K562 (cell line): Measurements from ENCODE around the gene CENPO.

Experiments used
- CREB1 ChIP-seq, 2 experiments: sonication (generic) in 1 of 2; formaldehyde crosslinking in 1 of 2; IDR thresholded peaks; 2 replicates each; pipeline versions ENCODE4 v1.6.1 to v1.8.0; 2012 to 2022; ENCODE audit warnings: inconsistent platforms in 1 of 2, mild to moderate bottlenecking in 1 of 2, missing genetic modification reagents in 1 of 2, moderate library complexity in 1 of 2
- MAFK ChIP-seq: IDR thresholded peaks from 2 replicates; pipeline ENCODE4 v1.6.1; 2011; ENCODE audit warnings: low read length, improper control_type of control experiment

DNA sequence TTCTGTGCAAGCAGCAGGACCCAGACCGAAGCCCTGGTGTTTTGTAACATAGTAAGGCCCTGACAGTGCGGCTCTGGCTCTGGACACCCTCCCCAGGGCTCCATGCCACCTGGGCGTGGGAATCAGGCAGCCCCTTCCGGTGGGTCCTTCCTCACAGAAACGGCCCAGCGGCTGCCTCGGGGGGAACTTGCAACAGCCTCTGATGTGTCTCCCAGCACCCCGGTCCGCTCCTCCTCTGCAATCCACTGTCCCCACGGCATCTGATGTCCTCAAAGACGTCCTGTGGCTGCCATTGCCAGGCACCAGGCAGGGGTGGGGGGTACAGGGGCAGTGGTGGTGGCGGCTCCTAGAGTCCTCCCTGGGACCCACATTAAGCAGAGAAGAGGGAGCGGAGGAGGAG is 58.8 kb downstream of the CENPO start:
- TF ChIP-seq CREB1 (IDR thresholded peaks at IDR 0.05) (no peak), CREB1 (CRISPR knock-in tag; IDR thresholded peaks at IDR 0.05) (no peak), MAFK (no peak)
